Measurements from ENCODE around the gene PTPN5. TPM values are rescaled to one million over a fixed set of nuclear protein-coding genes. Genes with fewer than 3 reads are reported as not detected.

The PTPN5 gene
- total and polyA plus RNA-seq, 7 donors = 0.33 to 1.1 (median 0.54) TPM; not detected in 2

GRCh38 chr11:18701614-18702216, 89.9 kb downstream of the PTPN5 start:
- Histone ChIP-seq H3K9me3 (no peaks in the 10 kb centered on the region), H3K4me3 (no peak overlapping the region), H3K27me3 (no peaks in the 10 kb centered on the region), H3K4me1 (peaks cover 3 to 47% (median 35%) of the 10 kb centered on the region in 4 donors), H3K36me3 (peaks cover 0 to 17% (median 1%) of the 10 kb centered on the region in 4 donors), H3K27ac (no peak overlapping the region)
- TF ChIP-seq EP300 (IDR thresholded peaks at IDR 0.05) = no peak
- no peak for TF ChIP-seq POLR2AphosphoS5 (IDR thresholded peaks at IDR 0.05)
- no peak for TF ChIP-seq CTCF (IDR thresholded peaks at IDR 0.05)
- TF ChIP-seq POLR2A (IDR thresholded peaks at IDR 0.05) = no peak
- intact Hi-C loops (cut with DNase I) = no loop called here
- WGBS, 2 donors = 95% methylated on average over 17 of the region's 17 CpGs
- peak; percentile 60 for DNase-seq

GRCh38 chr11:18700872-18701271, 90.7 kb downstream of the PTPN5 start:
- H3K27me3 ChIP-seq = no peaks in the 10 kb centered on the region
- peaks cover 3 to 39% (median 29%) of the 10 kb centered on the region in 4 donors for H3K4me1 ChIP-seq
- intact Hi-C loops (cut with DNase I) = no loop called here
- peaks cover 0 to 17% (median 1%) of the 10 kb centered on the region in 4 donors for H3K36me3 ChIP-seq
- DNase-seq = peak; percentile 53
- no peaks in the 10 kb centered on the region for H3K9me3 ChIP-seq
- H3K27ac ChIP-seq = no peak overlapping the region
- H3K4me3 ChIP-seq = no peak overlapping the region
- TF ChIP-seq POLR2AphosphoS5 (IDR thresholded peaks at IDR 0.05) (no peak), POLR2A (IDR thresholded peaks at IDR 0.05) (no peak), EP300 (IDR thresholded peaks at IDR 0.05) (no peak), CTCF (IDR thresholded peaks at IDR 0.05) (no peak)
- 89 to 96% methylated on average over 7 of the region's 7 CpGs for WGBS, 2 donors

GRCh38 chr11:18700375-18700774, 91.2 kb downstream of the PTPN5 start:
- WGBS, 2 donors = 13 to 47% methylated on average over 1 of the region's 1 CpG
- H3K27me3 ChIP-seq = no peaks in the 10 kb centered on the region
- intact Hi-C loops (cut with DNase I) = no loop called here
- TF ChIP-seq EP300 (IDR thresholded peaks at IDR 0.05) (no peak), POLR2AphosphoS5 (IDR thresholded peaks at IDR 0.05) (no peak), POLR2A (IDR thresholded peaks at IDR 0.05) (no peak), CTCF (IDR thresholded peaks at IDR 0.05) (no peak)
- H3K27ac ChIP-seq = no peak overlapping the region
- peak overlapping the region in 1 of 4 donors; percentile 1 for H3K4me3 ChIP-seq
- peaks cover 3 to 34% (median 24%) of the 10 kb centered on the region in 4 donors for H3K4me1 ChIP-seq
- no peaks in the 10 kb centered on the region for H3K9me3 ChIP-seq
- H3K36me3 ChIP-seq = peaks cover 0 to 17% (median 1%) of the 10 kb centered on the region in 4 donors
- peak; percentile 57 for DNase-seq

GRCh38 chr11:18699848-18700261, 91.7 kb downstream of the PTPN5 start:
- intact Hi-C loops (cut with DNase I) = loop anchor here (2.0 to 10.0 kb wide), 5 partner anchors 32 to 685 kb away; partner anchors contain the start of genes SERGEF and SPTY2D1
- TF ChIP-seq CTCF (IDR thresholded peaks at IDR 0.05) = no peak
- TF ChIP-seq EP300 (IDR thresholded peaks at IDR 0.05) = no peak
- TF ChIP-seq POLR2A (IDR thresholded peaks at IDR 0.05) = no peak
- no peak for TF ChIP-seq POLR2AphosphoS5 (IDR thresholded peaks at IDR 0.05)
- Histone ChIP-seq H3K9me3 (no peaks in the 10 kb centered on the region), H3K27ac (peak overlapping the region in 2 of 4 donors; percentile 78 to 82), H3K27me3 (no peaks in the 10 kb centered on the region), H3K36me3 (peaks cover 0 to 17% (median 1%) of the 10 kb centered on the region in 4 donors), H3K4me3 (peak overlapping the region in 3 of 4 donors; percentile 62 to 98 (median 88)), H3K4me1 (peaks cover 3 to 29% (median 19%) of the 10 kb centered on the region in 4 donors)
- WGBS, 2 donors = 64 to 71% methylated on average over 3 of the region's 3 CpGs
- peak; percentile 74 for DNase-seq

Data from sigmoid colon (tissue), 7 donors.